HG02798 (cell line): Measurements from ENCODE around the gene KBTBD12.

Experiments
- ATAC-seq: cut with Tn5 transposase; IDR thresholded peaks from one replicate; pipeline ENCODE4 v1.9.1; 2021; ENCODE audit warnings: mild to moderate bottlenecking; ENCODE audit not compliant: unreplicated experiment, poor library complexity

KBTBD12 gene

GRCh38 chr3:128006061-128007032, 91.3 kb downstream of the KBTBD12 start:
- no peak for ATAC-seq

- no peak for ATAC-seq
Observed at GRCh38 chr3:128007033-128007424, 92.0 kb downstream of the KBTBD12 start.

GRCh38 chr3:128009952-128010846, 95.2 kb downstream of the KBTBD12 start:
- no peak for ATAC-seq

- no peak for ATAC-seq
Observed at GRCh38 chr3:128011140-128011539, 96.1 kb downstream of the KBTBD12 start.

GRCh38 chr3:128012050-128012449, 97.0 kb downstream of the KBTBD12 start:
- no peak for ATAC-seq

GRCh38 chr3:128014548-128014947, 99.5 kb downstream of the KBTBD12 start:
- ATAC-seq = no peak

- no peak for ATAC-seq
Observed at GRCh38 chr3:128016502-128016901, 101.5 kb downstream of the KBTBD12 start.

- no peak for ATAC-seq
Observed at GRCh38 chr3:128021768-128022372, 106.8 kb downstream of the KBTBD12 start.

GRCh38 chr3:128033102-128033501, 118.1 kb downstream of the KBTBD12 start:
- no peak for ATAC-seq

- ATAC-seq = no peak
Observed at GRCh38 chr3:128036119-128036518, 121.1 kb downstream of the KBTBD12 start.
